ENCODE results near the gene AHNAK. TPM values are rescaled to one million over a fixed set of nuclear protein-coding genes. Genes with fewer than 3 reads are reported as not detected.

The AHNAK gene
- total and polyA plus RNA-seq, 2 donors (not counting 3 experiments of a cell fraction or from before 2014, with no cell fraction given): 35.2 to 436 TPM

DNA sequence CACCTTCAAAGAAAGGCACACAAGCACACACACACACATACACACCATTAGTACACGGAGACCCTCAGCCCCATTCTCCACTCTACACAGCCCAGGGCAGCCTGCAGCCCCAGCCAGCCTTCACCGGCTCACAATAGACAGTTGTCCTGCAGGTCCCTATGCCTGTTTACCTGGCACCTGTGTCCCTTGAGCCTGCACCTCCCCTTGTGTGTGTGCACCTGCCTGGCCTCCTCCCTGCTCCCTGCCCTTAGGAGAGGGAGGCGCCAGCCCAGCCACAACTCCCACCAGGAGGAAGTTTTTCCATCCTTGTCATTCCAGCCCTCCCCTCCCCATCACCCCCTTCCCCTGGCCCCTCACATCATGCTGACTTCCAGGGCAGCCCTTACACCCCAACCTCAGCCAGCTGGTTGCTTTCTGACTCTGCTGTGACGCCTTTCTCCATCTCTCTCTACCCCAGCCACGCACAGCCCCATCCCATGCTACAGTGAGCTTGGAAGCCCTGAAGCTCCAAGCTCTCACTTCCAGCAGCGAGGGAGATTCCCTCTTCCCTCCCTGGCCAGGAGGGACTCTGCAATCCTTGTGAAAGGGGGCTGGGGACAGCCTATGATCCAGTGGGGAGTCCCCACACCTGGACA lies 4.4 kb downstream of the AHNAK start:
- dilution Hi-C loops (cut with MboI; ENCODE audit: extremely low pct_ligation_motif_present, low sequenced_read_pairs) (no loop called here), intact Hi-C loops (cut with micrococcal nuclease) (loop anchor here (1.0 to 5.0 kb wide), 3 partner anchors 45 to 160 kb away; no protein-coding TSS in a partner anchor)
- Histone ChIP-seq H3K9me3 (replicated peaks; ENCODE audit: control insufficient read depth, insufficient read depth, low read length) (no peaks in the 10 kb centered on the region), H2AFZ (ENCODE audit: low read depth, low read length) (no peak overlapping the region), H3K79me2 (ENCODE audit: control insufficient read depth, insufficient read depth, low read length) (peaks cover 92% of the 10 kb centered on the region), H4K20me1 (replicated peaks; ENCODE audit: control insufficient read depth, extremely low read depth, insufficient read depth, low read length) (peaks cover 7% of the 10 kb centered on the region), H3K4me1 (ENCODE audit: control insufficient read depth, extremely low read depth, insufficient read depth, low read length) (peaks cover 57% of the 10 kb centered on the region), H3K27me3 (ENCODE audit: control insufficient read depth in 2 of 2, insufficient read depth in 2 of 2, low read length in 2 of 2) (no peaks in the 10 kb centered on the region), H3K36me3 (ENCODE audit: control insufficient read depth in 2 of 2, extremely low read depth in 1 of 2, insufficient read depth in 2 of 2, low read length in 2 of 2) (no peaks in the 10 kb centered on the region), H3K9me1 (replicated peaks; ENCODE audit: control insufficient read depth, extremely low read depth, insufficient read depth, low read length) (no peaks in the 10 kb centered on the region), H3K4me3 (replicated peaks in 1 of 3; ENCODE audit: insufficient read depth in 1 of 3, low read depth in 1 of 3, low read length in 3 of 3) (peak overlapping the region in 1 of 3 experiments; percentile 9), H3K27ac (ENCODE audit: insufficient read depth, low read depth, low read length) (peak overlapping the region; percentile 12), H3K4me2 (ENCODE audit: insufficient read depth, low read length) (peak overlapping the region; percentile 48), H3K9ac (replicated peaks; ENCODE audit: extremely low read depth, insufficient read depth, low read length) (no peak overlapping the region)
- no peak for FAIRE-seq
- no peak for DNase-seq (ENCODE audit: low read depth, low spot score)
- TF ChIP-seq, protein P1, sequence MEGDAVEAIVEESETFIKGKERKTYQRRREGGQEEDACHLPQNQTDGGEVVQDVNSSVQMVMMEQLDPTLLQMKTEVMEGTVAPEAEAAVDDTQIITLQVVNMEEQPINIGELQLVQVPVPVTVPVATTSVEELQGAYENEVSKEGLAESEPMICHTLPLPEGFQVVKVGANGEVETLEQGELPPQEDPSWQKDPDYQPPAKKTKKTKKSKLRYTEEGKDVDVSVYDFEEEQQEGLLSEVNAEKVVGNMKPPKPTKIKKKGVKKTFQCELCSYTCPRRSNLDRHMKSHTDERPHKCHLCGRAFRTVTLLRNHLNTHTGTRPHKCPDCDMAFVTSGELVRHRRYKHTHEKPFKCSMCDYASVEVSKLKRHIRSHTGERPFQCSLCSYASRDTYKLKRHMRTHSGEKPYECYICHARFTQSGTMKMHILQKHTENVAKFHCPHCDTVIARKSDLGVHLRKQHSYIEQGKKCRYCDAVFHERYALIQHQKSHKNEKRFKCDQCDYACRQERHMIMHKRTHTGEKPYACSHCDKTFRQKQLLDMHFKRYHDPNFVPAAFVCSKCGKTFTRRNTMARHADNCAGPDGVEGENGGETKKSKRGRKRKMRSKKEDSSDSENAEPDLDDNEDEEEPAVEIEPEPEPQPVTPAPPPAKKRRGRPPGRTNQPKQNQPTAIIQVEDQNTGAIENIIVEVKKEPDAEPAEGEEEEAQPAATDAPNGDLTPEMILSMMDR (IDR thresholded peaks at IDR 0.05; ENCODE audit: extremely low read depth in 1 of 2, insufficient read depth in 1 of 2, low read depth in 1 of 2, low read length in 2 of 2): no peak
- TF ChIP-seq POLR2AphosphoS5 (IDR thresholded peaks at IDR 0.05; ENCODE audit: insufficient read depth, low read depth, low read length) (no peak), MYC (IDR thresholded peaks at IDR 0.05; ENCODE audit: low read depth, low read length) (no peak), POLR2A (IDR thresholded peaks at IDR 0.05; ENCODE audit: low read depth, low read length) (no peak), EZH2 (IDR thresholded peaks at IDR 0.05; ENCODE audit: borderline replicate concordance, low read depth, low read length, severe bottlenecking) (no peak), GATA2 (IDR thresholded peaks at IDR 0.05; ENCODE audit: insufficient read depth, insufficient read length, low read depth, low read length) (no peak), JUN (IDR thresholded peaks at IDR 0.05; ENCODE audit: borderline replicate concordance, insufficient read depth, insufficient read length, low read depth) (no peak)
- CTCF ChIA-PET: interaction anchor here (0.8 to 11.2 kb wide), 33 partner anchors 9 to 593 kb away, joined by 3 to 377 read pairs (median 10); partner anchors contain the start of genes EEF1G, LBHD1, SCGB1A1 and TUT1
- no TSS peak for BruUV-seq (replicated peaks)
- POLR2A ChIA-PET: interaction anchor here (1.3 to 1.6 kb wide), 3 partner anchors 18 to 118 kb away, joined by 4 to 10 read pairs (median 5); partner anchors contain the start of gene EEF1G
